ENCODE results near the gene KIF21A.

KIF21A gene

DNA sequence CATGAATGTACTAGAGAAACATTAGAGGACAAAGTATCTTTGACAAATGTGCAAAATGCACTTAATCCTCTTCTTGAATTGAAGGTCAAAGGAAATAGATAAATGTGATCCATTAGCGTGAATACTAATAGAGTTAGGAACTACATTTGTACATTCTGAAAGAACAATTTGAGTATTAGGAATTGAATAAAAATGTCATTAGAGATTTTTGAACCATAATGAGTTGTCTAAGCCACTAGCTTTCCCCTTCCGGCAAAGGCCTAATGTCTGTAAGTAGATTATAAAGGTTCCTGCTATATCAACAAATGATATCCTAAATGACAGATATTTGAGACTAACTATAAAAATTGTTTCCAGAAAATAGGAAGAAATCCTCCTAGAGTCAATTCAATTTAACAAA, 59.8 kb downstream of the KIF21A start:
- DNase-seq: no peak

DNA sequence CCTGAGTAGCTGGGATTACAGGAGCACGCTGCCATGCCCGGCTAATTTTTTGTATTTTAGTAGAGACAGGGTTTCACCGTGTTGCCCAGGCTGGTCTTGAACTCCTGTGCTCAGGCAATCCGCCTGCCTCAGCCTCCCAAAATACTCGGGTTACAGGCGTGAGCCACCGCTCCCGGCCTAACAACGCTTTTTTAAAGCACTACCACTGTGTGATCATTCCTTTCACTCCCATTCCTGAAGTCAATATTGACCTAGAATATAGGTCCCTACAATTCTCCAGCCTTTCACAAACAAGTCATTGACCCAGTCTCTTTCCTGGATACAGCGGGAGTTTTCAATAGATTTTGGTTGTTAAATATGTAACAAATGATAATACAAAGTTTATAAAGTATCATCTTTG, 62.8 kb downstream of the KIF21A start:
- DNase-seq: no peak

DNA sequence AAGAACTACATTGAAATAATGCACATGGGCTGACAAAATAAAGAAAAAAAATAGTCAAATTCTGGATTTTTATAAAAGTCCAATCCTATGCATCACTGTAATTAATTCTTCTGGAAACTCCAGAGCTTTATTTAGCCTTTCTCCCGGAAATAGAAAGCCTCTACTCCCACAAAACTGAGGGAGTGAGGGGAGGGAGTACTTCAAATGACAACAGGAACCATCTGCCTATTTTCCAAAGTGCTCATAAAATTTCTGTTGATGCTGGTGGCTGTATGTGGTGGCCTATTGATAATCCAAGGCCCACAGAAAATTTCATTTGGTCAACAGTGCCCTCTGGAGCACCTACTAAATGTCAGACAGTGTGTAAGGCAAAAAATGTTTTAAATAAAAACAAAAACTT, 64.6 kb downstream of the KIF21A start:
- no peak for DNase-seq

DNA sequence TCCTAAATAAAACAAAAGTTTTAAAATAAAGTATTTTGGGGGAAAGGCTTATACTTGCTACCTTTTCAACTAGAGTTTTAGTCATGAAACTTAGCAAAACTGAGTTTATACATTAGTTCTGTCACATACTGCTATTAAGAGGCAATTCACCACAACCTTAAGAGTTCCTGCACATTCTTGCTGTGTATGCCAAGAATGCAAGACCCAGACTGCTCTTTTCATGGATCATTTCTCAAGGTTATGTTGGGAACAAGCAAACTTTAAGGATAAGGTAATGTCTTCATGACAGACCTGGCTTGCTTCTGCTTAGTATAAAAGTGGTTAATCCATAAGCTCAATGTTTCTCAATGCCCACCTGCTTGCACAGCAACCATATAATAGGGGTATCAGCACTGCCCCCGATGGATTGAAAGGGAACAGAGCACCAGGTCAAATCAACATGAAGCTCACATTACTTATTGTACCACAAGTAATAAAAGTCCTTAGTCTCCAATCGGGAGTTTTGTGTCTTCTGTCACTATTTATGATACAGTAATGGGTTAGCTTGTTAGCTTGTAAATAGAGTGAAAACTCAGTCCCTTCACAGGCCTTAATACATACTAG, 67.6 kb downstream of the KIF21A start:
- no peak for DNase-seq

DNA sequence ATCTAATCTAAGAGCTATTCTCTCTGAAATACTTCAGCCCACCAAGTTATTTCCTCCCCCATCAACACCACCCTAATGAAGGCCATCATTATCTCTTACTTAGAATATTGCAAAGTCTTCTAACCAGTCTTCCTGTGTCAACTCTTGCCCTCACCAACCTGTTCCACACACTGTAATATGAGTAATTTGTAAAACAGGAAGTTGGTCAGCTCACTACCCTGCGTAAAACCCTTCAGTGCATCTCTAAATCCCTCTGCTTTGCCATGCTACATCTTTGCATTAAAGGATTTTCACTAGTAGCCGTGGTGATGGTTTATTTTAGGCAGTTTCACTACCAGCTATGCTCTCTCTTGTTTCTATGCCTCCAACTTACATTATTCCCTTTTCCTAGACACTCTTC, 70.0 kb downstream of the KIF21A start:
- no peak for DNase-seq

DNA sequence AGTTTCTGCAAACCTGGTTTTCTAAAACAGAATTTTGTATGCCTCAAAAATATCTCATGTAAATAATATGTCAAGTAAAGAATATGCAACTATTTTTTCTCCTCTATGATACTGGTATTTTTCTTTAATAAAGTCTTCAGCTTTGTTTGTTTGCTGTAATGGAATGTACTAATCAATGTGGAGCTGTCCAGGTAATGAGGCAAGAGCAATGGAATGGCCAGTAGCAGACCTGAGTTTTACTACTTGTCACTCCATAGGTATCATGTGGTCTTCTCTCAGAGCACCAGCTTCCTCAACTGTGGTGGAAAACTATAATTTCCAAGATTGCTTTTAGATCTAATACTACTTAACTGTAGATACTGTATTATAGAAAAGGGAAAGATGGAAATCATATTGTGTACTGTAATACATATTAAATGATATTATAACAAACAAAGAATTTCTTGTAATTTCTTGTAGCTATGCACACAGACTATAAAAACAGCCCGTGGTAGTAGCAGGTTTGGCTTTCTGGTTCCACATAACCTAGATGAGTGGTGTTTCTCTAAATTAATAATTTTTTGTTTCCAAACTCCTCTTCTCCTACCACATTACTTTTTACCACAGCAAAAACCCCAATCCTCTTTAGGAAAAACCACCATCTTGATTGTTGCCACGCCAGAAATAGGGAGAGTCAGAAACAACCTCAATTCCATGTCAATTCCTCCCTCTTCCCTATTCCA, 70.6 kb downstream of the KIF21A start:
- DNase-seq: no peak

DNA sequence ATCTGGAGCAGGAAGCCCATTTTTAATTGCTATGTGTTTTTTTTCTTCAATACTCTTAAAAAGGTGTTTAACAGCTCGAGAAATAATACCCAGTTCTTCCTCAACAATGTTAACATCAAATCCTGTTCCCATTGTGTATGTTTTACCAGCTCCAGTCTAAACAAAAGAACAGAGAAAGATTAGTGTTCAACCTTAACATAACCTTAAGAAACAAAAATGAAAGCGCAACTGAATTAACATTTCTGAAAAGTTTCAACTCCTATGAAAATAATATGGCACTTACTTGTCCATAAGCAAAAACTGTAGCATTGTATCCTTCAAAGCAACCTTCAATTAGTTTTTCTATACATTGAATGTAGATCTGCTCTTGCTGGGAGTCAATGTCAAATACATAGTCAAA, 73.2 kb downstream of the KIF21A start:
- no peak for DNase-seq

DNA sequence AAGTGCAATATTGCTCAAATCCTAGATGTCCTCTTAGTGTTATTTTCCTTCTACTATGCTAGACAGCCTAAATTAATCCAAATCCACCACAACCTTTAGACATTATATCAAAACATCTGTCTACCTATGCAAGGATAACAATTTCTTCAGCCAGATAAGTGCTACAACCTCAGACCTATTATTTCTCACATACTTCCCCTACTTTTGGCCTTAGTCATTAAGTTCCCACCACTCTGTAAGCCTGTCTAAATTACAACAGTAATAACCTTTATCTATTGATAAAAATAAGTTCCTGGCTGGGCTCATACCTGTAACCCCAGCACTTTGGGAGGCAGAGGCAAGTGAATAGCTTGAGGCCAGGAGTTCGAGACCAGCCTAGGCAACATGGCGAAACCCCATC, 74.0 kb downstream of the KIF21A start:
- no peak for DNase-seq

DNA sequence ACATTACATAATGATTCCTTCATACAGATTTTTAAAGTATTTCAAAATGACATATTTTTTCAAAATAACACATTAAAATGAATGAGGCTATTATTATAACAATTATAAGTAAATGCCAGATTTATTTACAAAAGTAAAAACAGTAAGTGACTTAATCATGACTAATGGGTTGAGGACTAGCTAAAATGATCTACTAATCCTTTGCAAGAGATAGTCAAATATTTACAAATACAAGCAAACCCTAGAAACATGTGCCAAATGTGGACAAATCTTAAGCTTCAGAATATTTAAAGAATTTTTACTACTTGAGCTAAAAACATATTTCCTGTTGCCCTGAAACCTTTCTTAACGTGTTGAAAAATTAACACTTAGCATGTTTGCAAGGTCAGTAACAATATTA, 74.8 kb downstream of the KIF21A start:
- no peak for DNase-seq

DNA sequence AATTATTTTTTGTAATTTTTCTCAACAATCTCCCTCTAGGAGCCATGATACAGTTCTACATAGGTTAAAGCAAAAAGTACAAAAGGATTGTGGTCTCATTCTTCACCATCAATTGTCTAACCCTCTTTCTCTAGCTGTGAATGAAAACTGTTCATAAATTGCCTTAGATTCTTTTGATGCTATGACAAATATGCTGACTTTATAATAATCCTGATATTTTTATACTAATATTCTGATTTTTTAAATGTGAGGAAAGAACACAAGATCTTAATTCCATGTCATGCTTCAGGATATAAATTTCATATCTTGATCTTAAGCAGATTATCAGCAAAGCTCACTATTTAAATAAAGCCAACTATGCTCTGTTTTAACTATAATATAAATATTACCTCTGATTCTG, 75.4 kb downstream of the KIF21A start:
- DNase-seq: no peak

DNA sequence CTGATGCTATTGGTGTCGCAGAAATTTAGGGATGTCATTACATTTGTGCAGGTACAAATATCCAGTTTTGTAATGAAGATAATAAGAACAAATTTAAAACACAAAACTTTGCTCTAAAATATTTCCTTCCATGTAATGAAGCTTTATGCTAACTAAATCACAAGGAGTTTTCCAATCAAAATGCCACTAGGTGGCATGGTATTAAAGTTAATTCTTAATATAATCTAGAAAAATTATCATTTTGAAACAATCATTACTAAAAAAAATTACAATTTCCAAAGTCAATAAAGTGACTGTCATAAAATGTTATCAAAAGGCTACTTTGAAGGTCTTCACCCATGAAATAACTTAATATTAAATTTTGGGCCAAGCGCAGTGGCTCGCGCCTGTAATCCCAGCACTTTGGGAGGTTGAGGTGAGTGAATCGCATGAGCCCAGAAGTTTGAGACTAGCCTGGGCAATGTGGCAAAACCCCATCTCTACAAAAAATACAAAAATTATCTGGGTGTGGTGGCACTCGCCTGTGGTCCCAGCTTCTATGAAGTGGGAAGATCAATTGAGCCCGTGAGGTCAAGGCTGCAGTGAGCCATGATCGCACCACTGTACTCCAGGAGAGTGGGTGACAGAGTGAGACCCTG, 77.4 kb downstream of the KIF21A start:
- no peak for DNase-seq

DNA sequence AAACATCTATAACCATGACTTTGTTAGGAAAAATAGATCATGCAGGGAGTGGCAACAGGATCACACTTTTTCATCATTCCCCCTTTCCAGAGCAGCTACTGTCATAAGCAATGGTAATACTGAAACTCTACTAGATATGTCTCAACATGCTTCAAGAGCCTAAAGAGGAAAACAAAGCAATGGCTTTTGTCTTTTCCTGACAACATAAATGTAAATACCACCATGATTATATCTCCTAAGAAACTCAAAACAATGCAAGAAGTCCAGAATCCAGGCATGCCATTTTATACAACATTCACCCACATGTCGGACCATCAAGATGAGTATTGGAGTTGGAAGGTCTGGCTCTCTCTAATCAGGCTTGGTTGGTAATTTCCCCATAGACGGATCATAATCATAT, 78.7 kb downstream of the KIF21A start:
- DNase-seq: no peak

DNA sequence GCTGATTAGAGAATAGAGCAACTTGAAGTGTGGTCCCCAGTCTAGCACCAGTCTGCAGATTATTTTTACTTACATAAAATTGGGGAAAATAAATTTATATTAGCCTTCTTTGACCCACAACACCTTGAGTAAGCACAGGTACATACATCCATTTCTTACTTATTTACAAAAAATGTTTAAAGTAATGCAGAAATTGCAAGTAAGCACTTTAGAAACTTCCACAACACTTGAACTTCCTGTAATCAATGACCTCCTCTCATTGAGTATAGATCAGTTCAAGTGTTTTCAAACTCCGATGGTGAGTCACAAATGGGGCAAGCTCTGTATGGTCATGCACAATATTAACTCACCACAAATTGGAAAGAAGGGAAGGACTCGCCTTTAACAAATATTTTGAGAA, 83.3 kb downstream of the KIF21A start:
- no peak for DNase-seq

DNA sequence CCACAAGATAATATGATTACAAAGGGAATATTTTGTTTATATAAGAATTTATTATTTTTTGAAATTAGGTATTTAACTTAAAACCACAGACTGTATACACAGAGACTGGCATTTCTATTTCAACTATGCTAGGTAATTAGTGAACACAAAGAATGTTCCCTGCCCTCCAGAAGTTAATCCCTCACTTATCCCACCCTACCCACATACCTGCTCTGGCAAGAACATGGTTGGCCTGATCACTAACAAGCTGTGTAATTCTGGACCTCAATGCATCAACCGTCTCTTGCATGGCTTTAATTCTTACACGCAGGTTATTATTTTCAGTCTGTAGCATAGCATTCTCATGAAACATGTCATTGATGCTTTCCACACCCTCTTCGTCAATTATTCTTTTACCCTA, 85.9 kb downstream of the KIF21A start:
- DNase-seq: no peak

DNA sequence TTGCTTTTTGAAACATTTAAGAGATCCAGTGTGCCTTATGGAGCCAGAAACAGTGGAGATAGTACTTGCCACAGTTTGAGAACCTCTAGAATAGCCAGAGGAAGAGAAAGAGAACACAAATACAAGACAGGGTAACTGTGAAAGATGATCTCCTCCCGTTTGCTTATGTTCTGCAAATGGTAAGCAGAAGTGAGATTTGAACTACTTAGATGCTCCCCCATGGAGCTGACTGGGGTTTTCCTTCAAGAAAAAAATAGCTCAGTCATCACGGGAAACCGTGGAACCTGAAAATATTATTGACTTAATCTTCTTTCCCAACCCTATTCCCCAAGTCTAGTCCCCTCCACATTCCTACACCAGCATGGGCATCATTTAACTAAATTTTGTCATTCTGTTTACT, 87.1 kb downstream of the KIF21A start:
- DNase-seq: no peak

DNA sequence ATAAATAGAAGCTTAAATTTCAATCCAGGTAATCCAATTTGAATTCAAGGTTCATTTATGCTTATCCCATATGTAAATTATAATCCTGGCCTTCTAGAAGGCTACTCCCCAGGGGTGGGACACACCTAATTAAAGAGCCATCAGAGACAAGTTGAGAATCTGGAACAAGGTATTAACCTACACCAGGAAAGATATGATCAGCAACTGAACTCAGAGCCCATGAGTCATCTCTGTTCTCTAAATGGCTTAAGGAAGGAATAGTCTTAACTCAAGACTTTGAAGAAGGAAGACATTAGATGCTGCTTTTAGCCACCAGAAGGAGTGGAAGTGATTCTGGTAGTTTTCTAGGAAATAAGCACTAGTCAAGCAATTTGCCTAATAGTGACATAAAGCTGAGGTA, 88.0 kb downstream of the KIF21A start:
- DNase-seq: no peak

DNA sequence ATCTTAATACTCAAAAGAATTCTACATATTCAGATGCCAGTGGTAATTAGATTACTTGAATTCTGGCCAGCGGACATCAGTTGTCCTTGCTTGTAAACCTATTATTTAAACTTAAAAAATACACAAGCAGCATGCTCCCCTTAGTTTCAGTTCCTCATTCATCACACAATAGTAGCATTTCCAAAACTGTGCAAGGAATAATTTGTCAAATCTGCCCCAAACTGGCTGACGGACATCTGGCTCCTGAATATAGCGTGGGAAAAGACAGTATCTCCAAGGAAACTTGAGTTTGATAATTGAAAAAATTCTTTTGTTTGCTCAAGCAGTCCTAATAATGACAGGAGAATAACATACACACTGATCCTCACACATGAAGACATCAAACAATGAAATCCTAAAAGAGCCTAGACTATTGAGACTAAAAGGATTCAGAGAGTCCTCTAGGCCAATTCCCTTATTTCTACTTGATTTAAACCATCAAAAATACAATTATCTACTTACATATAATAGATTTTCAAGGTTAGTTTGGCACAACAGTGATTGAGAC, 90.4 kb downstream of the KIF21A start:
- no peak for DNase-seq

DNA sequence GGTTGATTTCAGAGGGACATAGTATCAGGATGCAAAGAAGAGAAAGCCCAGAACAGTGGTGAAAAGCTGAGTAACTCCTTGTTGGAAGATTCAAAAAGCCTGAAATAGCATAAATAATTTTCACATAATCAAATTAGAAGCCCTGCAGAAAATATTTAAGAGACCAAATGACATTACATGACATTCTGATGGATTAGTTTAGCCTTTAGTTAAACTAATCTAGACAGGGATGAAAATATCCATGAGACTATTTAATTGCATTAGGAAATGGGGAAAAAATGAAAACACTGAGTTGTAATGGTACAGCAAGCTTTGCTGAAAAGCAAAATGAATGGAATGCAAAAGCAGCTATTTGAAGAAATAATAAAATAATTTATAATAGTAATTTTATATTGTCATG, 91.8 kb downstream of the KIF21A start:
- DNase-seq: no peak

DNA sequence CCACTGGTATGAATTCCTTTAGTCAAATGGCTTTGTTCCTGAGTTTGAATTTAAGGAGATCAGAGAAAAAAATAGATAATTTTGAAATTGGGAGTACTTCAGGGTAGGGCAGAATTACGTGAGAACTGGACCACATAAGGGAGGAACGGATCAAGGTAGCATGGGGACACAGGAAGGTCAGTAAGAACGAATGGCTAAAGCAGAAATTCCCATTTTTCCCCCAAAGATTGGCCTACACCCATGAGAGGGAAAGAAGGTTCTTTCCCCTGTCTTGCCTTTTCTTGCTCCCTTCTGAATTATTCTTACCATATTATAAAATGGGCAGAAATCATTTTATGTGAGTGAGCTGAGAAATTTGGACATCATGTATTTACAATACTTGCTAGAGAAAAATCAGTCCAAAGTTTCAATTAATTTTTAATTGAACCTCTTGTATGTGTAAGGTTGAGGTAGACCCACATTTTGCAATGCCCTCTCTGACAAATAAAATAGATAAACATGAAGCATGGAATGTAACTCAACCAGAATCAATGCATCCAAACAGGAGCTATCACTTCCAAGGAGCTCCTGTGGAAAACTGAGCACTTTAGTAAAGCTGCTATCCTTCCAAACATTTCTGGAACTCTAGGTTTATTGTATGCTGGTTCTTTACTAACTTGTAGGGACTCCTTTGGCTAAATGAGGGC, 93.8 kb downstream of the KIF21A start:
- DNase-seq: no peak

DNA sequence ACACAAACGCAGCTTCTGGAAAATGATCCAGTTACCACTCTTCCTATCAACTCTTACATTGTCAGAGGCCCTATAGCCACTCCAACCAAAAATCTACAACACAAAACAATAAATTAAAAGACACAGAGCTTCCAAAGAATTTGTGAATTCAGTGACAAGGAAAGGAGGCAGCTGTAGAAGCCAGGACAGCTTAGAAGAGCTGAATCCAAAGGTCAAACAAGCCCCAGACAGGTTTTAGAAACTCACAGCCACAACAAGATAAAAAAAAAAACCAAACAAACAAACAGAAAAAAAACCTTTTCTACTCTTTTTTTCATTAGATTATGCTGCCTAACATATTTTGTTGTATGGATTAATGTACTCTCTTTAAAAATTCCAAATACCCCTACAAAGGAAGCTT, 94.4 kb downstream of the KIF21A start:
- no peak for DNase-seq

DNA sequence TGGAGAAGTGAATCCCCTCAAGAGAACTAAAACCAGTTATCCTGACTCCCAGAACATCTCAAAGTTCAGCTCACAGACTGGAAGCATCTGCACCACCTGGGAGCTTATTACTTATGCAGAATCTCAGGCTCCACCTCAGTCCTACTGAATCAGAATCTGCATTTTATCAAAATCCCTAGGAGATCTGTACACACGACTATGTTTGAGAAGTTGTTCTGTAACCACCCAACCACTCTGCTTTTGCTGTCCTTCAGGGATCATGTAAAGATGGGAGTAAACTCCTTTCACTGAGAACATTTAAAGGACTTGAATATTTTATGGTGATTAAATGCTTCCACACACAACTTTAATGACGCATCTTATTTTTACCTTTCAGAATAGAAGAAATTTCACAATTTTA, 98.0 kb downstream of the KIF21A start:
- no peak for DNase-seq

DNA sequence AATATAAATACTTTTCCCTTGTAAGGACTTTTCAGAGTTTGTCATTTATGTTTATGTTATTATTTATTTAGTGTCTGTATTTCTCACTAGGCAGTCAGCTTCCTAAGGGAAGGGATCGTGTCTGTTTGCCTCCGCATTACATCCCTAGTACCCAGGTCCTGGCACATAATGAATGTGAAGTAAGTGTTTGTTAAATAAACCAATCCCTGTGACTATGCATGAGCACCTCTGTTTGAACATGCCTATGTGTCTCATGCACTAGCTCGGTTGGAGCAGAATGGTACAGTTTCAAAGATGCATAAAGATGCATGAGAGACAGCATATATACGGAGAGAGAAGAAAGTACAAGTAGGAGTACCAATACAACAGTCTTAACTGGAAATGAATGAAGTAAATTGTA, 99.3 kb downstream of the KIF21A start:
- no peak for DNase-seq

DNA sequence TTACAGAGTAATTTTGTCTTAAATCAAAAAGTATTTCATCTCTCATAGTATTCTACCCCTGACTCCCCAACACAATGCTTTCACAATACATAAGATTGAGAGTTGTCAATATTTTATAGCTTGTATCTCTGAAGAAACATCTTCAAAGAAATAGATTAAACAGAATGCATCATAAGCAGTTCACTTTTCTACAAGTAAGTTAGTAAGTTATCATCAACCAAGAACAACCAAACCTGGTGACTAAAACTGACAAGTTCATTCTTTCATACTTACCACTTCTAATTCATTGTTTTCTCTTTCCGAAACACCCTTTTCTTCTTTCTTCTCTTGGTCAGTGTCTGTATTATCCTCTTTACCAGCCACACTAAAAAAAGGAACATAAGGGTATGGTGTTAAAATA, 101.2 kb downstream of the KIF21A start:
- DNase-seq: no peak

DNA sequence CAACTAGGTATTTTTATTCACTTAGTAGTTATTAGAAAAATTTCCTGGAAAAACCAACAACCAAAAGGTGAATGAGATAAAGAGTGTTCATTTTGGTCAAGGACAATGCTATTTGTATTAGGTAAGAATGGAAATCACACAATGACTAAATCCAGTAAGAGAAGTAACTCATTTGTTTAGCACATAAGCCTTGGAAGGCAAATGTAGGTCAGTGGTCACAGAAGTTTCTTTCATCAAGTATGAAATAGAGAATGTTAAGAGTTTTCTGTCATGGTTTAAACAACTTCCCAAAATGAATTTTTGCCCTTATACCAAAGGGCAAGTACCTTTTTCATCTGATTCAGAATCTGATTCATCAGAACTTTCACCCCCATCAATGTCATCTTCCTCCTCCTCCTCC, 101.7 kb downstream of the KIF21A start:
- DNase-seq: no peak
